ENCODE measurements around the gene SLC25A10.

DNA sequence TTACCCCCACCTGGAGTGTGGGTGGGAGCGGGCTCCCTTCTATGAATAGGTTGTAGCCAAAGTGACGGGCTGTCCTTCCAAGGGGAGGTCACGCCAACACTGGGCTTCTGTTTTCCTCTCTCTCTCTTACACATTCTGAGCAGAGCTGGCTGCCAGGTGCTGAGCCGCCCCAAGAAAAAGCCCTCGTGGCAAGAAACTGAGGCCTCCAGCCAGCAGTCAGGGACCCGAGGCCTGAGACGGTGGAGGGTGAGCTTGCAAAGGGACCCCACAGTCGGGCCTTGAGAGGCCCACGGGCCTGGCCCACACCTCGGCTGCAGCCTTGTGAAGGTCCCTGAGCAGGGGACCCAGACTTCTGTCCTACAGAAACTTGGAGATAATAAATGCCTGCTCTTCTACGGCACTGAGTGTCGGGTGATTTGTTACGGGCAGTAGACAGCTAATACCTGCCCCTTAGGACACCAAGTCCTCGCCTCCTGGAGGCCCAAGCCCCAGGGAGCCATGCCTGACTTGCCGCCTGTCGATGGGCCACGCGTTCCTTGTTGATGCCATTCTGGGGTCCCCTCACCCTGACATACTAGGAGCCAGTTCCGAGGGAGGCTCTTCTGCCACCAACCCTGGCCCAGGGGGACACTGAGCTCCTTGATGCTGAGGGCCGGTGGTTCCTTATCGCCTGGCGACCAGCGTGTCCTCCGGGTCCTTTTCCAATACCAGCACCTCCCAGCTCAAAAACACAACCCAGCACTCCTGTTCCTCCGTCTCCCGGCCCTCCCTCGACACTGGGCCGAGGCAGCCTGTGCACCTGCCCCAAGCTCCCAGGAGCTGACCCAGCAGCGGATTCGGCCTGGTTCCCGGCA, 26.1 kb downstream of the SLC25A10 start:
- TF ChIP-seq YY1 (IDR thresholded peaks at IDR 0.05; ENCODE audit: insufficient read depth, insufficient read length) (no peak), ZNF274 (IDR thresholded peaks at IDR 0.05; ENCODE audit: low read depth, low read length) (no peak), SUZ12 (IDR thresholded peaks at IDR 0.05; ENCODE audit: extremely low read depth, insufficient read depth, insufficient read length) (no peak)

Data from NT2/D1 (cell line).